Stimulated activated effector memory CD8-positive, alpha-beta T cell treated with anti-CD3 and anti-CD28 coated beads, Interleukin-12 subunit alpha, Interleukin-12 subunit beta, amount 100 ng/mL, for 72 hours (primary cell): ENCODE measurements around the gene ARHGEF6.
A peak's percentile ranks its signal among the peaks of the same experiment; 100 is the strongest.

Experiments used
- ATAC-seq: fragments of 150-1000 bp; cut with Tn5 transposase; 2 replicates; pipeline ENCODE4 v1.10.0; 2021
- DNase-seq, 2 donors: peaks; one replicate each; pipeline ENCODE4 v3.0.0; 2021 to 2022; ENCODE audit warnings: low spot score in 2 of 2
- H3K27ac Mint-ChIP-seq: one replicate; pipeline ENCODE4 v1.8.0; 2022; ENCODE audit warnings: mild to moderate bottlenecking, mixed read lengths
- H3K36me3 Mint-ChIP-seq: one replicate; pipeline ENCODE4 v1.8.0; 2022; ENCODE audit warnings: mild to moderate bottlenecking, mixed read lengths
- H3K4me1 Mint-ChIP-seq: one replicate; pipeline ENCODE4 v1.8.0; 2022; ENCODE audit warnings: mixed read lengths
- H3K4me3 Mint-ChIP-seq: one replicate; pipeline ENCODE4 v1.8.0; 2022; ENCODE audit warnings: mild to moderate bottlenecking, mixed read lengths
- H3K9me3 Mint-ChIP-seq: one replicate; pipeline ENCODE4 v1.8.0; 2022; ENCODE audit warnings: mixed read lengths

Gene ARHGEF6

DNA sequence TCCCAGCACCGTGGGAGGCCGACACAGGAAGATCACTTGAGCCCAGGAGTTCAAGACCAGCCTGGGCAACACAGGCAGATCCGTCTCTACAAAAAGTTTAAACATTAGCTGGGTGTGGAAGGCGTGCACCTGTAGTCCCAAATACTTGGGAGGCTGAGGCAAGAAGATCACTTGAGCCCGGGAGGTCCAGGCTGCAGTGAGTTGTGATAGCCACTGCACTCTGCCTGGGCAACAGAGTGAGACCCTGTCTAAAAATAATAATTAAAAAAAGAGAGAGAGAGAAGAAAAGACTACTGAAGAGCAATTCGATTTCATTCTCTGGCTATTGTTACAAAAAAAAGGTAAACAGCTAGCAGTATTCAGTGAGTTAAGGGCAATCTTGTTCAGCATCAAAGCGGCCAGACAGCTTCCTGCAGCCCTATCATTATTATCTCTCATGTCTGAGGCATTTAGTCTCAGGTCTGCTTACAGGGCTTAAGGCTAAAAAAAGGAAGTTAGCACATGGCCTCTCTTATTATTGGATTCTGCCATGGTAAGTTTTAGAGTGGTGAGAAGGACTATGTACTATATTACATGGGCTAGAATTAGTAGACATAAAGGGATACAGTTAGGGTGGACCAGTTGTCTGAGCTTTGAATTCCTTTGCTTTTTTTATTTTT is 37.9 kb downstream of the ARHGEF6 start:
- H3K9me3 Mint-ChIP-seq = no peaks in the 10 kb centered on the region
- H3K27ac Mint-ChIP-seq = no peak overlapping the region
- H3K4me3 Mint-ChIP-seq = no peak overlapping the region
- ATAC-seq (no peak), DNase-seq (no peak)
- peaks cover 72% of the 10 kb centered on the region for H3K36me3 Mint-ChIP-seq
- peaks cover 53% of the 10 kb centered on the region for H3K4me1 Mint-ChIP-seq

DNA sequence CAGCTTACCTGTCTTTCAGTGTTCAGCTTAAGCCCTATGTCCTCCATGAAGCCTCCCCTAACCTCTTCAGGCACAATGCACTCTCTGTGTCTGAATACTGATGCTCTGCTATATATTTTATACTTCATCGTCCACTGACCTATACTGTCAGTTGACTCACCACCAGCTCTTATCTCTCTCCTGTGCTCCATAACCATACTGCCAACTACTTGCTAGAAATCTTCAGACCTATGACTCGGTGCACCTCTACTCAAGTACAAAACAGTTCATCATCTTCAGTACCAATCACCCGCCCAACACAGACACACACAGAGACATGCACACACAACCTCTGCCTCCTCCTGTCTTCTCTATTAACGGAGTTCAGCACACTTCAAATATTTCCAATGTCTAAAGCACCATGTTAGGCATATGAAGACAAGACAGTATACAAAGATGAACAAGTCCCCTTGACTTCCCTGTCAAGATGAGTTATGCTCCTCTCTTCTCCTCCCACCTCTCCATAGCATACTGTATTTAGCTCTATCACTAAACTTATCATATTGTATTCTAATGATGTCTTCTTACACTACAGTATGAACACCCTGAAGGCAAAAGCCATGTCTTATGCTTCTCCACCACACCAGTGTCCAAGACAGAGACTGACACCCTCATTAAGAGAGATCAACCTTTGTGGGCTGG is 42.5 kb downstream of the ARHGEF6 start:
- H3K9me3 Mint-ChIP-seq = no peaks in the 10 kb centered on the region
- peaks cover 25% of the 10 kb centered on the region for H3K4me1 Mint-ChIP-seq
- peaks cover 53% of the 10 kb centered on the region for H3K36me3 Mint-ChIP-seq
- ATAC-seq (no peak), DNase-seq (no peak)
- H3K4me3 Mint-ChIP-seq = no peak overlapping the region
- H3K27ac Mint-ChIP-seq = peak overlapping the region; percentile 9

DNA sequence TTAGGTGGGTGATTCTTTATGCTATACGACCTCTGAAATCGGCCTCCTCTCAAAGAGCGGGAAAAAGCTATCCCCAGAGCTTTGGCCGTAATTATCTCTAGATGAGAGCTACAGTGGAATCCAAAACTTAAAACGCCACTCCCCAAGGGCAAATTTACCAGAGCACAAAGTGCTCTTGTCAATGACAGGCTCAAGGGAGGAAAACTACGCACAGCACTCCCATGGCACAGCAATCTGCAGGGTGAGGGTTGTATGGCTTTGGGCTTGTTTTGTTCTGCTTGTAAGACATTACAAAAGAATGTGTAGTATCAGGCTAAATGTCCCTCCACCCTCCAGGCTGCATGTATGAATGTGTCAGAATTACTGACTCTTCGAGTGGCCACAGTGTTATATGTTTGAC is 44.0 kb downstream of the ARHGEF6 start:
- Mint-ChIP-seq H3K4me1 (peaks cover 25% of the 10 kb centered on the region), H3K27ac (no peak overlapping the region), H3K36me3 (peaks cover 42% of the 10 kb centered on the region), H3K9me3 (no peaks in the 10 kb centered on the region), H3K4me3 (no peak overlapping the region)
- ATAC-seq = no peak
- no peak for DNase-seq

DNA sequence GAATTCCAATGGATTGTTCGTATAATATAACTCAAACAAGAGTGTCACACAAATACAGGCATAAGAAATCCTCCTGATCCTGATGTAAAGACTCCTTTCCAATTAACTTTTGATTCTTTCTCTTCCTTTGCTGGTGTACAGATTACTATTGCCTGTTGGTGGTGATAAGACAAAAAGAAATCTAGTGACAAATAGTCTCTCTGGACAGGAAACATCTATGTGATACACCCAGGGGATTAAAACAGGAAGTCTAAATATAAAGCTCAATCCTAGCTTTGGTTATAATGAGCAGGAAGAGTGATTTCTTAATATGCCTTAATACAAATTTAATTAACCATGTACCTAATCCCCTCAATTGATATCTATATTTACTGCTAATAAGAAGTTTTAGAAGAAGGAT is 45.1 kb downstream of the ARHGEF6 start:
- Mint-ChIP-seq H3K4me3 (no peak overlapping the region), H3K27ac (no peak overlapping the region), H3K36me3 (peaks cover 42% of the 10 kb centered on the region), H3K4me1 (peaks cover 32% of the 10 kb centered on the region), H3K9me3 (no peaks in the 10 kb centered on the region)
- no peak for ATAC-seq
- DNase-seq = no peak

DNA sequence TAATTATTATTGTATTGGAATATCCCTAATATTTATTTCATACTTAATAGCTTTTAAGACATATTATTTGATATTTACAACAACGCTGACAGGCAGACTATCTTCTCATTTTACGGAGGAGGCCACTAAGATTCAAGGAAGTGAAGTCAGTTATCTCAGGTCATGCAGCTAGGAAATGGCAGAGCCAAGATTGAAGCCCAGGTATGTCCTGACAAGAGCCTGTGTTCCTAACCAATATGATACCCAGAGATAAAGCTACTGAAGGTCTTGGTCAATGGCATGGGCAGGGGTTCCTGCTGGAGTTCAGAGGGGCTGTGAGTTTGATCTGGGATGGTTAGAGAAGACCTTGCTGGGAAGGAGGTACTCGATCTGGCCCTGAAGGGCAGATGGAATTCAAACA is 47.1 kb downstream of the ARHGEF6 start:
- Mint-ChIP-seq H3K4me1 (peaks cover 28% of the 10 kb centered on the region), H3K27ac (no peak overlapping the region), H3K4me3 (no peak overlapping the region), H3K9me3 (no peaks in the 10 kb centered on the region), H3K36me3 (peaks cover 30% of the 10 kb centered on the region)
- DNase-seq (no peak), ATAC-seq (no peak)

DNA sequence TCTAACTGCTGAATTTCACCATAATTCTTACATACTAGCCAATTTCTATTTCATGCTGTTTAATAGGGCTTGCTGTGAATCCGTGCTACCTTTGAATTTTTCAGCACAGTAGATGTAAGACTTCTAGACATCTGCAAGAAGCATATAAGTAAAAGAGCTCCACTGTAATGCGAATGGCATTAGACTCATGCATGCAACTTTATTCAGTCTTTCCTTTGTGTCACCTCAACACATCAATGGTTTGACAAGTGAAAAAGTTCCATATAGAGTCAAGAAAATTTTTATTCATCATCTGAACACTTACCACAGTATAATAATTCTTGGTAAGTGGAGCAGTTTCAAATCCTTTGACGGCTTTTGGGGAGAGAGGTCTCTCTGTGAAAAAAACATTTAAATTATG is 48.9 kb downstream of the ARHGEF6 start:
- ATAC-seq = no peak
- no peaks in the 10 kb centered on the region for H3K9me3 Mint-ChIP-seq
- no peak overlapping the region for H3K27ac Mint-ChIP-seq
- peaks cover 35% of the 10 kb centered on the region for H3K4me1 Mint-ChIP-seq
- DNase-seq = no peak
- peaks cover 29% of the 10 kb centered on the region for H3K36me3 Mint-ChIP-seq
- H3K4me3 Mint-ChIP-seq = peak overlapping the region; percentile 35

DNA sequence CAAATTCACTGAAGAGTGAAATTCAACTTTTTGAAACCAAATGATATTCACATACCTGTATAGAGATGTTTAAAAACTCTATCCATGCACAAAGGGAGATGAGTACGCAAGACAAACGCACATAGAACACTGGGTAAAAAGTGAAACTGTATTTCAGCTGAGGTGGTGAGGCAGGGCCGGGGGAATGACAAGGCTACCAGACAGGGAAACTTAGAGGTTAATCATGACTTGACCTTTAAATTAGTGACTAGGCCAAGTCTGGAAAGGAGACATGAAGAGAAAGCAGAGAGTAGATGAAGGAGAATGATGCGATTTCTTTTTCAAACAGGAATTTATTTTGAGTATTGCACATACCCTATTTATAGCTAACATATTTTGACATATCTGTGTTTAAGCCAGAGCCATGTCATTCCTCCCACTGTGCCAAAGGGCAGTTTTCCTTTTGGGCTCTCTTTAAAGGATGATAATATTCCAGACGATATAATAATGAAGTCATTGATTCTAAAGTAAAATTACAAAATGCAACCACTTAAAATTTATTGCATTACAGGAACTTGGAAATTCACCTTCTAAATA is 49.4 kb downstream of the ARHGEF6 start:
- peaks cover 26% of the 10 kb centered on the region for H3K36me3 Mint-ChIP-seq
- no peaks in the 10 kb centered on the region for H3K9me3 Mint-ChIP-seq
- H3K4me3 Mint-ChIP-seq = peak overlapping the region; percentile 35
- no peak for DNase-seq
- peak overlapping the region; percentile 30 for H3K27ac Mint-ChIP-seq
- H3K4me1 Mint-ChIP-seq = peaks cover 36% of the 10 kb centered on the region
- peak; percentile 84 for ATAC-seq

DNA sequence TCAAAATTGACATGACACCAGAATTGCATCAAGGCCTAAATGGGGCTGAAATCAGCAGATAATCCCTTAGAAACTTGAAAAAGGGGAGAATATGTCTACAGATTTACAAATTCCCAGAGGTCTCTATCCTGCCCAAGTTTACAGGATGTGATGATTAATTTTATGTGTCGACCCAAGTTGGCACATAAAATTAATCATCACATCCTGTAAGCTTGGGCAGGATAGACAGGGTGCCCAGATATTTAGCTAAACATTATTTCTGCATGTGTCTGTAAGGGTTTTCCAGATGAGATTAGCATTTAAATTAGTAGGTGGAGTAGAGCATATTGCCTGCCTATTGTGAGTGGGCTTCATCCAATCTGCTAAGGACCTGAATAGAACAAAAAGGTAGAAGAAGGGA is 52.3 kb downstream of the ARHGEF6 start:
- Mint-ChIP-seq H3K4me1 (peaks cover 34% of the 10 kb centered on the region), H3K4me3 (no peak overlapping the region), H3K27ac (no peak overlapping the region), H3K9me3 (no peaks in the 10 kb centered on the region), H3K36me3 (peaks cover 26% of the 10 kb centered on the region)
- no peak for ATAC-seq
- DNase-seq = no peak

DNA sequence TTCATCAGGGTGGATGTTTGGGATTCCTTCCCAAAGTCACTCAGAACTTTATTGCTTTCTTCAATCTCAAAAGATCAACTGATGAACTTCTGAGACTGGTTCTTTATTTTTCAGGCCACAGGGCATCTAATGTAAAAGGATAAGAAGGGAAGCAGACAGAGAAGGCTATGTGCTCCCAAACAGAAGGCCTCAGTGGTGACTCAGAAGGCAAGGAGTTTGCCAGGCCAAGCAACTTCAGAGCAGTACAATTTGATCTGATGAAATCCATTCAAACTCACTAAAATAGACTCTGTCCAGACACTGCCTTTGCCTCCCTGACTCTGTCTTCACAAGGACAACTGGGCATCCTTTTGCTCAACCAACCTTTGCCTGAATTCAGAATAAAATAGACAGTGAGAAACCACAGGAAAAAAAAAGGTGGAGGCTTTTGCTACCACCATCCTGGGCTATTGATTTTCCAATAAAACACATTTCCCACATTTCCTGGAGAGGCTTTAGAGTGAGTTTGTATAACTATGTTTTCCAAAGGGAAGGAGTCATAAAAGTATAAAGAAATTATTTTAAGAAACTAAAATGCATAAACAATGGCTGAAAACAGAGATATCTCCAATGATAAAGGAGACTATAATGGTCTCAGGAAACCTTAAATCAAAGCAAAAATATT is 55.2 kb downstream of the ARHGEF6 start:
- Mint-ChIP-seq H3K9me3 (no peaks in the 10 kb centered on the region), H3K27ac (no peak overlapping the region), H3K4me3 (no peak overlapping the region), H3K36me3 (peaks cover 30% of the 10 kb centered on the region), H3K4me1 (peaks cover 27% of the 10 kb centered on the region)
- DNase-seq = no peak
- ATAC-seq = no peak

DNA sequence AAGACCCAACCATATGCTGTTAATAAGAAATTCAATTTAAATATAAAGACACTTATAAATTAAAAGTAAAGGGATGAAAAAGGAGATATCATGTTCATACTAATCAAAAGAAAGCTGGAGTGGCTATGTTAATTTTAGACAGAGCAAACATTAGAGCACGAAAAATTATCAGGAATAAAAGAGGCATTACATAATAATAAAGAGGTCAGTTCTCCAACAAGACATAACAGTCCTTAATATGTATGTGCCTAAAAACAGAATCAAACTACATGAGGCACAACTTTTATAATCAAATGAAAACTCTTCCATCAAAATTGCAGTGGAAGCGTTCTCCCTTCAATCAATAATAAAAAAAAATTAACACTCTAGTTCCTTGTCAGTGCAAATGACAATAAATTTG is 62.6 kb downstream of the ARHGEF6 start:
- DNase-seq (no peak), ATAC-seq (no peak)
- no peak overlapping the region for H3K4me3 Mint-ChIP-seq
- H3K36me3 Mint-ChIP-seq = peaks cover 31% of the 10 kb centered on the region
- no peak overlapping the region for H3K27ac Mint-ChIP-seq
- H3K9me3 Mint-ChIP-seq = no peaks in the 10 kb centered on the region
- H3K4me1 Mint-ChIP-seq = peaks cover 12% of the 10 kb centered on the region

DNA sequence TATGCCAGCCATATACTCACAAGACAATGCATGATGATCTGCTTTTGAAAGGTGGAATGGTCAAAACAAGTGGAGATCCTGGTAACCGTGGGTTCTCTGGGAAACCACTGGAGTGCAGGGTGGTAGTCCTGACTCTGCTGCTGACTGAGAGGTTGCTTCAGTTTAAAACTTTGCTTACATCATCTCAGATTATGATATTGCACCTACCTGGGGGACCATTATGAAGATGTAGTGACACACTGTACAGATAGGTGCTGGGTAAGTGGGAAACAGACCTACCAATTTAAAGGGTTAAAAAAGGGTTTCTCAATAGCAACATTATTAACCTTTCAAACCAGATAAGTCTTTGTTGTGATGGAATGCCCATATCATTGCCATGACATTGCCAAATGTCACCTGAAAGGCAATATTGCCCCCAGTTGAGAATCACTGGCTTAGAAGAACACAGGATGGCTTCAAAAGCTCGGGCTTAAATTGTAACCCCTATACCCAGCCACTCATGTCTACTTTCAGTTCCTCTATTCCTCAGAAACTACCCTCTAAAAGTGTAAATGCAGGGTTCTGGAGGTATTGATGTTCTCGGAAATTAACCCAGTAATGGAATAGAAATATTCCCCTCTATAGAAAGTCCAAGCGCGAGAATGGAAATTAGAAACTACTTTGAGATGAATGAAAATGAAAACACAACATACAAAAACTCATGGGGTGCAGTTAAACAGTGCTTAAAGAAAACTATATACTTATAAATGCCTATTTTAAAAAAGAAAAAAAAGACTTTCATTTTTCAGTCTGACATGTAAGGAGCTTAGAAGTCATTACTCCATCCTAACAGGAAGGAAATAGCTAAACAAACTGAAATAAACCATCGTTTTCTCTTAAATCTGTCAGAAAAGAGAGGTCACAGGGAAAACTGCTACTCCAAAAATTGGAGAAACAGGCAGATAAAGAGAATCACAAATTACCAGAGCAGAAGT is 65.8 kb downstream of the ARHGEF6 start:
- H3K4me1 Mint-ChIP-seq = peaks cover 24% of the 10 kb centered on the region
- DNase-seq = no peak
- peak overlapping the region; percentile 89 for H3K27ac Mint-ChIP-seq
- peaks cover 34% of the 10 kb centered on the region for H3K36me3 Mint-ChIP-seq
- no peaks in the 10 kb centered on the region for H3K9me3 Mint-ChIP-seq
- peak overlapping the region; percentile 47 for H3K4me3 Mint-ChIP-seq
- ATAC-seq = peak; percentile 62

DNA sequence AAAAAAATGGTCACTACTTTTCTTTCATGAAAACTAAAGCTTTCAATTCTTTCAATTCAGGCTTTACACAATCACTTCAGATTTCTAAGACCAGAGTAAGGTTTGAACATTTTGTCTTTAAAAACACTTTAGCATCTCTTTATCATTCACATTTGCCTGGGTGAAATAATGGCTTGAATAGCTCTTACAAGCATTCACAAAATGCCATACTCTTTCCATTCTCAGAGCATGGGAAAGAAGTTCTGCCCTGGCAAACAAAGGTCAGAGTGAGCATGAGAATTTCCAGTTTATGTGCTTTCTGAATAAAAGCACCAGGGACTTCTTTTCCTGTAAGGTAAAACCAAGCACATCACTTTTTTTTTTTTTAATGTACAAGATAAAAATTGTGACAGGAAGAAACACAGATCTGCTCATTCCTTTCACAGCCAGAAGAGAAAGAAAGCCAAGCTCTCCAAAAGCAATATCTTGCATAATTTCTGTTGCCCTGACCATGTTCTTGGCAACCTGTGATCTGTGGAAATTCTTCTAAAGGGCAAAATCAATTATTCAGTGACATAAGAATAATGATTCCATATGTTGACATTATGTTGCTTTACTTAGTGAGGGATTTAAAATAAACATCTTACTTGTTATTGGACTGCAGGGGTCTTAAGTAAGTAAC is 68.0 kb downstream of the ARHGEF6 start:
- Mint-ChIP-seq H3K4me1 (peaks cover 24% of the 10 kb centered on the region), H3K4me3 (no peak overlapping the region), H3K36me3 (peaks cover 34% of the 10 kb centered on the region), H3K9me3 (no peaks in the 10 kb centered on the region), H3K27ac (no peak overlapping the region)
- ATAC-seq (no peak), DNase-seq (no peak)

DNA sequence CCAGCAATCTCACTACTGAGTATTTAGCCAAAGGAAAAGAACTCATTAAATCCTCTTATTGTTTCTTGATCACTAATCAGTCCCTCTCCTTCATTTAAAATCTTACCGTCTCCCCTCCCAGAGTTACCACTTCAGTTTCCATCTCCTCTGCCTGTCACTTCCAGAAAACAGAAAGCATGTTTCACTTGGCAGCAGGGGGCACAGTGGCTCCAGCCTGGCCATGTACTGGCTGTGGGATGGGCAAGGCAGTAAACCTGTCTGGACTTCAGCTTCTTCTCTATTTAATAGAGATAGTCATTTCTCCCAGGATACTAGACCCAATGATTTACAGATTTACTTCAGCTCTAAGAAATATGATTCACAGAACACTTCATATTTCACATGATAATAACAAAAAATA is 69.6 kb downstream of the ARHGEF6 start:
- H3K4me3 Mint-ChIP-seq = peak overlapping the region; percentile 53
- H3K4me1 Mint-ChIP-seq = peaks cover 12% of the 10 kb centered on the region

DNA sequence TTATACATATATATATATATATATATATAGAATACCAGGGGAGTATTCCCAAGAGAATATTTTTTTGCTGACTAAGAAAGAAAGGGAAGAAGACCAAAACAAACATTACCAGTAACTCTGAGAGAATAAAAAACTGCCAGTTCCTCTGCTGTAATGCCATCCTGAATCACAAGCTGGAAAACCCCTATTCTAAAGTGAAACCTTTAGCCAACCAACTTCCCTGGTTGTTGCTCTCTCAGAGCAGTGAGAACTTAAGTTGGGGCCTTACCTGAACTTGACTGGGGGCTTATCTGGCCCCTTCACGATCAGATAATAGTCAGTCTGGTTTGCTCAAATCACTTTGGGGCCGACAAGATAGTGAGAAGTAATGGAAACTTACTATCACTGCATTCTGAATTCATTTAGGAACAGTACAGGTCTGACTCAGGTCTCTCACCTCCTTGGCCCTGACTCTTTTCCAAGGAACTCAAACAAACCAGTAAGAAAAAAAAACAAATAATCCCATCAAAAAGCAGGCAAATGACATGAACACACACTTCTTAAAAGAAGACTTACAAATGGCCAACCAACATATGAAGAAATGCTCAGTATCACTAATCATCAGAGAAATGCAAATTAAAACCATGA is 70.3 kb downstream of the ARHGEF6 start:
- ATAC-seq = peak; percentile 81
- DNase-seq = no peak
- Mint-ChIP-seq H3K4me3 (peak overlapping the region; percentile 53), H3K27ac (peak overlapping the region; percentile 97), H3K36me3 (peaks cover 46% of the 10 kb centered on the region), H3K9me3 (no peaks in the 10 kb centered on the region), H3K4me1 (peaks cover 11% of the 10 kb centered on the region)

More for the DNA sequence above, 69.6 kb downstream of the ARHGEF6 start:
- peaks cover 40% of the 10 kb centered on the region for H3K36me3 Mint-ChIP-seq
- H3K9me3 Mint-ChIP-seq = no peaks in the 10 kb centered on the region
- peak overlapping the region; percentile 97 for H3K27ac Mint-ChIP-seq
- DNase-seq = no peak
- ATAC-seq = peak; percentile 54
